Activated T-cell treated with anti-CD3 and anti-CD28 coated beads, Interleukin-2, amount 50 U/mL, for 4 hours (primary cell): Measurements from ENCODE around the gene LILRA6. TPM values are rescaled to one million over a fixed set of nuclear protein-coding genes. Genes with fewer than 3 reads are reported as not detected.
"Not testable (repeated sequence)": the region's sequence is repeated elsewhere in the genome, so short reads cannot be mapped to it uniquely, and the experiment has no call there.

Source experiments
- ATAC-seq, 2 donors: fragments of 200-7000 bp; cut with Tn5 transposase; one replicate each; pipeline ENCODE4 v1.10.0; 2021
- DNase-seq: peaks from one replicate; pipeline ENCODE4 v3.0.0-alpha.2; 2020
- H3K27me3 Mint-ChIP-seq: one replicate; pipeline ENCODE4 v1.8.0; 2021; ENCODE audit warnings: low read depth, mixed read lengths
- H3K36me3 Mint-ChIP-seq: one replicate; pipeline ENCODE4 v1.8.0; 2022; ENCODE audit warnings: mixed read lengths; ENCODE audit not compliant: insufficient read depth
- H3K4me1 Mint-ChIP-seq: one replicate; pipeline ENCODE4 v1.8.0; 2021; ENCODE audit warnings: low read depth, mixed read lengths
- H3K4me3 Mint-ChIP-seq: one replicate; pipeline ENCODE4 v1.8.0; 2021; ENCODE audit warnings: mild to moderate bottlenecking, moderate library complexity, mixed read lengths
- H3K9me3 Mint-ChIP-seq: one replicate; pipeline ENCODE4 v1.8.0; 2021; ENCODE audit warnings: mixed read lengths
- total RNA-seq, 3 donors: library from RNA; stranded (reverse); gene quantifications; one replicate each; pipeline ENCODE4 v1.2.1, GENCODE V29; 2021

Gene LILRA6
- total RNA-seq, 3 donors from 2014 or later: not detected

GRCh38 chr19:54275951-54276350, 33.4 kb upstream of the LILRA6 start:
- ATAC-seq: no peak
- no peaks in the 10 kb centered on the region for H3K9me3 Mint-ChIP-seq

GRCh38 chr19:54274516-54274915, 31.9 kb upstream of the LILRA6 start:
- not testable (repeated sequence) for DNase-seq, H3K36me3 Mint-ChIP-seq, H3K4me1 Mint-ChIP-seq, ATAC-seq, H3K4me3 Mint-ChIP-seq, H3K9me3 Mint-ChIP-seq
- H3K27me3 Mint-ChIP-seq: peaks cover 39% of the 10 kb centered on the region

More at GRCh38 chr19:54275951-54276350, 33.4 kb upstream of the LILRA6 start:
- DNase-seq: no peak
- H3K27me3 Mint-ChIP-seq: peaks cover 50% of the 10 kb centered on the region
- H3K4me1 Mint-ChIP-seq: peaks cover 3% of the 10 kb centered on the region
- H3K4me3 Mint-ChIP-seq: no peak overlapping the region
- no peaks in the 10 kb centered on the region for H3K36me3 Mint-ChIP-seq

- no peaks in the 10 kb centered on the region for H3K36me3 Mint-ChIP-seq
- no peaks in the 10 kb centered on the region for H3K9me3 Mint-ChIP-seq
- no peak for ATAC-seq
- peaks cover 41% of the 10 kb centered on the region for H3K27me3 Mint-ChIP-seq
- H3K4me1 Mint-ChIP-seq: peaks cover 3% of the 10 kb centered on the region
- H3K4me3 Mint-ChIP-seq: no peak overlapping the region
- no peak for DNase-seq
Observed at GRCh38 chr19:54273821-54274220, 31.2 kb upstream of the LILRA6 start.

- H3K4me3 Mint-ChIP-seq, H3K36me3 Mint-ChIP-seq, H3K9me3 Mint-ChIP-seq, DNase-seq, H3K4me1 Mint-ChIP-seq, ATAC-seq: not testable (repeated sequence)
- peaks cover 42% of the 10 kb centered on the region for H3K27me3 Mint-ChIP-seq
Observed at GRCh38 chr19:54272181-54272580, 29.6 kb upstream of the LILRA6 start.

GRCh38 chr19:54271587-54271986, 29.0 kb upstream of the LILRA6 start:
- H3K4me1 Mint-ChIP-seq, H3K36me3 Mint-ChIP-seq, H3K9me3 Mint-ChIP-seq, ATAC-seq, DNase-seq, H3K4me3 Mint-ChIP-seq: not testable (repeated sequence)
- peaks cover 38% of the 10 kb centered on the region for H3K27me3 Mint-ChIP-seq

- no peak overlapping the region for H3K4me3 Mint-ChIP-seq
- peaks cover 38% of the 10 kb centered on the region for H3K27me3 Mint-ChIP-seq
- no peak for DNase-seq
- H3K9me3 Mint-ChIP-seq: no peaks in the 10 kb centered on the region
- no peak for ATAC-seq
- H3K36me3 Mint-ChIP-seq: no peaks in the 10 kb centered on the region
- peaks cover 3% of the 10 kb centered on the region for H3K4me1 Mint-ChIP-seq
Observed at GRCh38 chr19:54271106-54271505, 28.5 kb upstream of the LILRA6 start.

GRCh38 chr19:54268936-54269335, 26.3 kb upstream of the LILRA6 start:
- no peak for ATAC-seq
- H3K9me3 Mint-ChIP-seq: no peaks in the 10 kb centered on the region
- H3K4me1 Mint-ChIP-seq: peaks cover under 1% of the 10 kb centered on the region

GRCh38 chr19:54266133-54266532, 23.5 kb upstream of the LILRA6 start:
- ATAC-seq: peak; percentile 65 to 71
- Mint-ChIP-seq H3K4me1 (no peaks in the 10 kb centered on the region), H3K36me3 (no peaks in the 10 kb centered on the region), H3K4me3 (no peak overlapping the region), H3K9me3 (no peaks in the 10 kb centered on the region), H3K27me3 (peaks cover 15% of the 10 kb centered on the region)
- peak; percentile 55 for DNase-seq

More at GRCh38 chr19:54268936-54269335, 26.3 kb upstream of the LILRA6 start:
- Mint-ChIP-seq H3K36me3 (no peaks in the 10 kb centered on the region), H3K4me3 (no peak overlapping the region), H3K27me3 (peaks cover 31% of the 10 kb centered on the region)
- DNase-seq: no peak

- Mint-ChIP-seq H3K36me3 (no peaks in the 10 kb centered on the region), H3K4me1 (no peaks in the 10 kb centered on the region), H3K4me3 (no peak overlapping the region), H3K27me3 (peaks cover 4% of the 10 kb centered on the region), H3K9me3 (no peaks in the 10 kb centered on the region)
- ATAC-seq: no peak
- no peak for DNase-seq
Observed at GRCh38 chr19:54262470-54262869, 19.9 kb upstream of the LILRA6 start.

GRCh38 chr19:54262066-54262465, 19.5 kb upstream of the LILRA6 start:
- DNase-seq (no peak), ATAC-seq (no peak)
- Mint-ChIP-seq H3K4me1 (no peaks in the 10 kb centered on the region), H3K4me3 (no peak overlapping the region), H3K27me3 (peaks cover 5% of the 10 kb centered on the region), H3K9me3 (no peaks in the 10 kb centered on the region), H3K36me3 (no peaks in the 10 kb centered on the region)

- no peaks in the 10 kb centered on the region for H3K36me3 Mint-ChIP-seq
- H3K4me1 Mint-ChIP-seq: no peaks in the 10 kb centered on the region
- no peak within 1 kb of the TSS for H3K4me3 Mint-ChIP-seq
- DNase-seq (no peak), ATAC-seq (no peak)
- peaks cover 10% of the 10 kb centered on the region for H3K27me3 Mint-ChIP-seq
- no peaks in the 10 kb centered on the region for H3K9me3 Mint-ChIP-seq
Observed at GRCh38 chr19:54257116-54257480, 14.5 kb upstream of the LILRA6 start, which contains the start of gene LILRB5. TSS of gene LILRB5 (minus strand) at chr19:54257273. CDS start at chr19:54257193, 80 bp downstream.

- no peak overlapping the region for H3K4me3 Mint-ChIP-seq
- peaks cover 10% of the 10 kb centered on the region for H3K27me3 Mint-ChIP-seq
- no peak for DNase-seq
- H3K36me3 Mint-ChIP-seq: no peaks in the 10 kb centered on the region
- no peak for ATAC-seq
- no peaks in the 10 kb centered on the region for H3K9me3 Mint-ChIP-seq
- H3K4me1 Mint-ChIP-seq: no peaks in the 10 kb centered on the region
Observed at GRCh38 chr19:54256250-54257115, 13.9 kb upstream of the LILRA6 start.

GRCh38 chr19:54255105-54255775, 12.7 kb upstream of the LILRA6 start:
- H3K4me3 Mint-ChIP-seq: no peak overlapping the region
- DNase-seq (no peak), ATAC-seq (no peak)
- no peaks in the 10 kb centered on the region for H3K4me1 Mint-ChIP-seq
- H3K9me3 Mint-ChIP-seq: no peaks in the 10 kb centered on the region
- no peaks in the 10 kb centered on the region for H3K36me3 Mint-ChIP-seq
- peaks cover 10% of the 10 kb centered on the region for H3K27me3 Mint-ChIP-seq

- H3K9me3 Mint-ChIP-seq: no peaks in the 10 kb centered on the region
- DNase-seq (no peak), ATAC-seq (no peak)
- H3K27me3 Mint-ChIP-seq: peaks cover 13% of the 10 kb centered on the region
- no peaks in the 10 kb centered on the region for H3K36me3 Mint-ChIP-seq
- no peak overlapping the region for H3K4me3 Mint-ChIP-seq
- H3K4me1 Mint-ChIP-seq: no peaks in the 10 kb centered on the region
Observed at GRCh38 chr19:54254195-54254906, 11.8 kb upstream of the LILRA6 start.
